ENCODE data around the gene SH3RF2. TPM values are rescaled to one million over a fixed set of nuclear protein-coding genes. Genes with fewer than 3 reads are reported as not detected.

Gene SH3RF2
- total and polyA plus RNA-seq, 4 donors: 1.0 to 10.5 (median 4.9) TPM

- DNase-seq (ENCODE audit: low spot score): no peak
- WGBS: 77% methylated on average over 2 of the region's 2 CpGs
- peaks cover 0 to 21% (median 14%) of the 10 kb centered on the region in 4 donors for H3K4me1 ChIP-seq (ENCODE audit: control insufficient read depth in 4 of 4, insufficient read depth in 4 of 4, low read length in 3 of 4)
These were observed 47.7 kb downstream of the SH3RF2 start for GRCh38 chr5:145984072-145984471.

DNA sequence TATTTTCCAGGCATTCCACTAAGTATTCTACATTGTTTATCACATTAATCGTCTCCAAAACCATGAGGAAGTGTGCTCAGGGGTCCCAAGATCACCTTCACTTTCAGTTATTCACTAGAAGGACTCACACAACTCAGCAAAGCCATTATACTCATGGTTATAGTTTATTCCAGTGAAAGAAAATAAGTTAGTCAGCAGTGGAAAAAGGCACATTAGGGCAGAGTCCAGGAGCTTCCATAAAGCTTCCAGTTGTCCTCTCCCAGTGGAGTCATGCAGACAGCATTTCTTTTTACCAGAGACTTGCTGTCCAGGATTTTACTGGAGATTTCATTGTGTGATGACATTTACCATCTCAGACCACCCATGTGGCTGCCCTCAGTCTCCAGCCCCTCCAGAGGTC, 51.5 kb downstream of the SH3RF2 start:
- Histone ChIP-seq H3K4me1 (ENCODE audit: control insufficient read depth in 4 of 4, insufficient read depth in 4 of 4, low read length in 3 of 4) (peaks cover 0 to 5% (median 0%) of the 10 kb centered on the region in 4 donors), H3K36me3 (ENCODE audit: control insufficient read depth in 4 of 4, insufficient read depth in 3 of 4, low read depth in 1 of 4, low read length in 3 of 4) (no peaks in the 10 kb centered on the region), H3K9ac (ENCODE audit: low read depth in 1 of 2, low read length in 2 of 2) (no peak overlapping the region), H3K9me3 (ENCODE audit: control insufficient read depth in 4 of 4, low read length in 3 of 4) (no peaks in the 10 kb centered on the region), H3K27ac (ENCODE audit: low read depth in 1 of 2, low read length in 2 of 2) (no peak overlapping the region), H3K27me3 (ENCODE audit: control insufficient read depth in 4 of 4, insufficient read depth in 4 of 4, low read length in 3 of 4) (no peaks in the 10 kb centered on the region), H3K4me3 (ENCODE audit: low read depth in 1 of 3, low read length in 3 of 3) (no peak overlapping the region)
- WGBS: 85% methylated on average over 1 of the region's 1 CpG
- DNase-seq (ENCODE audit: low spot score): no peak
- TF ChIP-seq HNF4A (conservative IDR thresholded peaks at IDR 0.05) (no peak), CTCF (IDR thresholded peaks at IDR 0.05; ENCODE audit: low read depth, low read length, missing input control) (no peak), JUND (IDR thresholded peaks at IDR 0.05) (no peak), RAD21 (IDR thresholded peaks at IDR 0.05) (no peak), TAF1 (conservative IDR thresholded peaks at IDR 0.05) (no peak), YY1 (IDR thresholded peaks at IDR 0.05) (no peak), NR2F2 (IDR thresholded peaks at IDR 0.05) (no peak), RXRA (IDR thresholded peaks at IDR 0.05) (no peak)
- TF ChIP-seq, protein P1, sequence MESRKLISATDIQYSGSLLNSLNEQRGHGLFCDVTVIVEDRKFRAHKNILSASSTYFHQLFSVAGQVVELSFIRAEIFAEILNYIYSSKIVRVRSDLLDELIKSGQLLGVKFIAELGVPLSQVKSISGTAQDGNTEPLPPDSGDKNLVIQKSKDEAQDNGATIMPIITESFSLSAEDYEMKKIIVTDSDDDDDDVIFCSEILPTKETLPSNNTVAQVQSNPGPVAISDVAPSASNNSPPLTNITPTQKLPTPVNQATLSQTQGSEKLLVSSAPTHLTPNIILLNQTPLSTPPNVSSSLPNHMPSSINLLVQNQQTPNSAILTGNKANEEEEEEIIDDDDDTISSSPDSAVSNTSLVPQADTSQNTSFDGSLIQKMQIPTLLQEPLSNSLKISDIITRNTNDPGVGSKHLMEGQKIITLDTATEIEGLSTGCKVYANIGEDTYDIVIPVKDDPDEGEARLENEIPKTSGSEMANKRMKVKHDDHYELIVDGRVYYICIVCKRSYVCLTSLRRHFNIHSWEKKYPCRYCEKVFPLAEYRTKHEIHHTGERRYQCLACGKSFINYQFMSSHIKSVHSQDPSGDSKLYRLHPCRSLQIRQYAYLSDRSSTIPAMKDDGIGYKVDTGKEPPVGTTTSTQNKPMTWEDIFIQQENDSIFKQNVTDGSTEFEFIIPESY (IDR thresholded peaks at IDR 0.05): no peak
- TF ChIP-seq, protein P2, sequence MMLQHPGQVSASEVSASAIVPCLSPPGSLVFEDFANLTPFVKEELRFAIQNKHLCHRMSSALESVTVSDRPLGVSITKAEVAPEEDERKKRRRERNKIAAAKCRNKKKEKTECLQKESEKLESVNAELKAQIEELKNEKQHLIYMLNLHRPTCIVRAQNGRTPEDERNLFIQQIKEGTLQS (IDR thresholded peaks at IDR 0.05): no peak

More at GRCh38 chr5:145984072-145984471, 47.7 kb downstream of the SH3RF2 start:
- no peaks in the 10 kb centered on the region for H3K36me3 ChIP-seq (ENCODE audit: control insufficient read depth in 4 of 4, insufficient read depth in 3 of 4, low read depth in 1 of 4, low read length in 3 of 4)
- no peak overlapping the region for H3K9ac ChIP-seq (ENCODE audit: low read depth in 1 of 2, low read length in 2 of 2)
- H3K9me3 ChIP-seq (ENCODE audit: control insufficient read depth in 4 of 4, low read length in 3 of 4): no peaks in the 10 kb centered on the region
- no peak overlapping the region for H3K27ac ChIP-seq (ENCODE audit: low read depth in 1 of 2, low read length in 2 of 2)
- H3K4me3 ChIP-seq (ENCODE audit: low read depth in 1 of 3, low read length in 3 of 3): no peak overlapping the region
- H3K27me3 ChIP-seq (ENCODE audit: control insufficient read depth in 4 of 4, insufficient read depth in 4 of 4, low read length in 3 of 4): no peaks in the 10 kb centered on the region
- no peak for TF ChIP-seq FOXA1 (IDR thresholded peaks at IDR 0.05)

DNA sequence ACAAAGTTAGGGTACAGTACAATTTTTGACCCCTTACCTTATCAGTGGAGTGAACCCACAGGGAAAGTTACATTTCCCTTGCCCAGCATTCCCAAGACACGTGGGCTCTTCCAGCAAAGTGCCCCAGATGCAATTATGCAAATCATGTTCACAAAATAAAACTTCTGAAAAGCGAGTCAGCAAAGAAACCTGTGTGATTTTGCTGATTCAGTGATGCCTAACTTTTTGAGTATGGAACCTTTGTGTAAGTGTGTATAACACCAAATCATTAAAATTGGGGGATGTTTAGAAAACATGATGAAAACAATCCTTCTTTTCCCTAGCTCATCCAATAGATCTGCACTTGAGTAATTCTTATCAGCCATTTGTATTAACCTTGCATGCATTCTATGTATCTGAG, 52.6 kb downstream of the SH3RF2 start:
- 89% methylated on average over 2 of the region's 2 CpGs for WGBS
- Histone ChIP-seq H3K9ac (ENCODE audit: low read depth in 1 of 2, low read length in 2 of 2) (no peak overlapping the region), H3K27me3 (ENCODE audit: control insufficient read depth in 4 of 4, insufficient read depth in 4 of 4, low read length in 3 of 4) (no peaks in the 10 kb centered on the region), H3K9me3 (ENCODE audit: control insufficient read depth in 4 of 4, low read length in 3 of 4) (no peaks in the 10 kb centered on the region), H3K4me3 (ENCODE audit: low read depth in 1 of 3, low read length in 3 of 3) (no peak overlapping the region), H3K4me1 (ENCODE audit: control insufficient read depth in 4 of 4, insufficient read depth in 4 of 4, low read length in 3 of 4) (peaks cover 0 to 8% (median 0%) of the 10 kb centered on the region in 4 donors), H3K36me3 (ENCODE audit: control insufficient read depth in 4 of 4, insufficient read depth in 3 of 4, low read depth in 1 of 4, low read length in 3 of 4) (no peaks in the 10 kb centered on the region), H3K27ac (ENCODE audit: low read depth in 1 of 2, low read length in 2 of 2) (no peak overlapping the region)
- no peak for TF ChIP-seq FOXA1 (IDR thresholded peaks at IDR 0.05)
- no peak for TF ChIP-seq HNF4A (conservative IDR thresholded peaks at IDR 0.05)
- no peak for TF ChIP-seq FOXA2 (IDR thresholded peaks at IDR 0.05)
- TF ChIP-seq HNF4G (IDR thresholded peaks at IDR 0.05): no peak
- TF ChIP-seq SP1 (IDR thresholded peaks at IDR 0.05): no peak
- TF ChIP-seq, protein P1 (IDR thresholded peaks at IDR 0.05): no peak
- TF ChIP-seq RAD21 (IDR thresholded peaks at IDR 0.05): no peak
- TF ChIP-seq, protein P3, sequence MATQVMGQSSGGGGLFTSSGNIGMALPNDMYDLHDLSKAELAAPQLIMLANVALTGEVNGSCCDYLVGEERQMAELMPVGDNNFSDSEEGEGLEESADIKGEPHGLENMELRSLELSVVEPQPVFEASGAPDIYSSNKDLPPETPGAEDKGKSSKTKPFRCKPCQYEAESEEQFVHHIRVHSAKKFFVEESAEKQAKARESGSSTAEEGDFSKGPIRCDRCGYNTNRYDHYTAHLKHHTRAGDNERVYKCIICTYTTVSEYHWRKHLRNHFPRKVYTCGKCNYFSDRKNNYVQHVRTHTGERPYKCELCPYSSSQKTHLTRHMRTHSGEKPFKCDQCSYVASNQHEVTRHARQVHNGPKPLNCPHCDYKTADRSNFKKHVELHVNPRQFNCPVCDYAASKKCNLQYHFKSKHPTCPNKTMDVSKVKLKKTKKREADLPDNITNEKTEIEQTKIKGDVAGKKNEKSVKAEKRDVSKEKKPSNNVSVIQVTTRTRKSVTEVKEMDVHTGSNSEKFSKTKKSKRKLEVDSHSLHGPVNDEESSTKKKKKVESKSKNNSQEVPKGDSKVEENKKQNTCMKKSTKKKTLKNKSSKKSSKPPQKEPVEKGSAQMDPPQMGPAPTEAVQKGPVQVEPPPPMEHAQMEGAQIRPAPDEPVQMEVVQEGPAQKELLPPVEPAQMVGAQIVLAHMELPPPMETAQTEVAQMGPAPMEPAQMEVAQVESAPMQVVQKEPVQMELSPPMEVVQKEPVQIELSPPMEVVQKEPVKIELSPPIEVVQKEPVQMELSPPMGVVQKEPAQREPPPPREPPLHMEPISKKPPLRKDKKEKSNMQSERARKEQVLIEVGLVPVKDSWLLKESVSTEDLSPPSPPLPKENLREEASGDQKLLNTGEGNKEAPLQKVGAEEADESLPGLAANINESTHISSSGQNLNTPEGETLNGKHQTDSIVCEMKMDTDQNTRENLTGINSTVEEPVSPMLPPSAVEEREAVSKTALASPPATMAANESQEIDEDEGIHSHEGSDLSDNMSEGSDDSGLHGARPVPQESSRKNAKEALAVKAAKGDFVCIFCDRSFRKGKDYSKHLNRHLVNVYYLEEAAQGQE (IDR thresholded peaks at IDR 0.05): no peak
- no peak for TF ChIP-seq TAF1 (conservative IDR thresholded peaks at IDR 0.05)
- TF ChIP-seq EGR1 (IDR thresholded peaks at IDR 0.05; ENCODE audit: low read depth in 2 of 2): no peak
- DNase-seq (ENCODE audit: low spot score): no peak

All from liver (tissue), 9 donors.